Measurements from ENCODE around the gene FBXL17.

Gene FBXL17

DNA sequence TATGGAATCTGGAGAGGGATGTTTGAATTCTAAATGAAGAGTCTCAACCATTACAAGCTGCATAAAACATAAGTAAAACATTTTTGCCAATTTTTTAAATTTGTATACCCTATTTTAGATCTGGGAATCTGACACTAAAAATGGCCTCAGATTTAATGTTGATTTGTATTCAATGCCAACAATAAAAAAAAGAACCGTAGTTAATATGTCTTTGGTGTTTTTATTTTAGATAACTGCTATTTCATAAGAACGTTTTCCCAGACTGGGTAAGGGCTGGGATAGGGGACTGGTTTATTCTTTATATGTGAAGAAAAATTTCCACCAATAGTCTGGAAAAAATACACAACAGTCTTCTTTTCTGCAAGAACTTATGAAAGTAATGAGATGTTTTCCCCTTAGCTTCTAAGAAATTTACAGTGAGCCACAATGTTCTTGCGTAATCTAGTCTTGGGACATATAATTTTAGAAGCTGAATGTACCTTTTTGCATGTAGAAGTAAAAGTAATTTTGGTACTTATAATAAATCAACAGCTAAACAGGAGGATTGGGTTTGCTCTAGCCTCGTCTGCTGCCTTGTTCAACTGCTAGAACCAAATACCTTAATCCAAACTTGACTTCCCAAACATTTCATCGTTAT lies 466.6 kb downstream of the FBXL17 start:
- peak; percentile 4 for DNase-seq (ENCODE audit: low spot score)

DNA sequence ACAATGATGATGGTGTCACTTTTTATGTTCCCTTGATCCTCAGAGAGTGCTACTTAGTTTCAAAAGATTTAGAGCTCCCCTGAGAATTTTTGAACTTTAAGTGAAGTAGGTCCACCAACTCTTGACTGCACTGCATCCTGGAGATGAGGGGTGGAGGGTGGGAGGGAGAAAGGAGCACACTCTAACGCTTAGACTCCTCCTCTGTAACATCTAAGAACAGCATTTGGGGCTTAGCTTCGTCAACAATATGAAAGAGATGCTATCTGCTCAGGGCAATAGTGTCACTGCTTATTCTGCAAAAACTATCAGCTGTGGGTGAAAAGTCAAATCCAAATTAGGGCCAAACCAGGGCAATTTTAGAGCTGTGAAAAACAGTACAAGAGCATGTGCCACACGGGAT lies 468.4 kb downstream of the FBXL17 start:
- DNase-seq (ENCODE audit: low spot score), result no peak

DNA sequence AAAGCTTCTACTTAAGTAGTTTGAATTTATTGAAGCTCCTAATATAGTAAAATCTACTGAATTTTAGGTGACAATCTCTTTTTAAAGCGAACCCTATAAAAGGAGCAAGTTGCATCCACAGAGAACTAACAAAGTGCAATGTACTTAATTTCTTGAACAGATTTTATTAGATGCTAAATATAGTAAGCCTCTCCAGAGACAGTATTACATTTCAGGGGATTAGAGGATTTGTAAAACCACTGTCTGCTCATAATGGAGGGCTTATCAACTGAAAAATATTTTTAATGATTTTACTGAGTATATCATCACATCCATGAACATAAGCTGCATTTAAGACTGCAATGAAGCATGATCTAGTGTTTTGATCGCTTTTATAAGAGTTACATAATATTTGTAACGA lies 481.2 kb downstream of the FBXL17 start:
- no peak for DNase-seq (ENCODE audit: low spot score)

DNA sequence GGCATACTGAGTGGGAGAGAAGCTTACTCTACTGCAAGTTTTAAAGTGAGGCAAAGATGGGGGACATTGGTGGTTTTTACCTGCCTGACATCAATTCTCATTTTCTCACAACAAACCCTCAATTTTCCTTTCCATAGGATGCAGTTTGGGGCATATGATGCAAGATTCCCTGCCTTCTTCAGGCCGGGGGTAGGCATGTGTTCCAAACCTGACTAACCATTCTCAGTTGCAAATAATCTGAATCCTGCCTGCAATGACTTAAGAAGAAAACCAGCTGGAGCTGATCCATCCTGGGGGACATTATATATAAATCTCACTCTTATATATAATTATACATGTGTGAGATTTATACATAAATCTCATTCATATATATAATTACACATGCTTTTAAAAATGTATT lies 487.5 kb downstream of the FBXL17 start:
- DNase-seq (ENCODE audit: low spot score), result peak; percentile 27

DNA sequence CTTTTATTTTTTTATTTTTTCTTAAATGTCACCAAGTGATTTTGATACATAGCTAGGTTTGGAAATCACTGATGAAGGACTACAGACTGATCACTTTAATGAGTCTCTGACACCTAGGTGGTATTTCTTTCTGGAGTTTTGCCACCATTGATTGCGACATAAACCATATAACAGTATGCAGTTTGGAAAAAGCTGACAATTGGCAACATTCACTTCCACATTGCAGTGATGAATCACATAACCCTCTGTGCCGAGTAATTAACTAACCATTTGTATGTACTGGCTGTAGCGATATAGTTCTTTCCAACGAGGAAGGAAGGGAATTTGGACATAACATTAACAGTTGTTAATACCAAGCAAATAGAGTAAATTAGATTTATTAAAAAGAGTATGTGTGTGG lies 488.3 kb downstream of the FBXL17 start:
- DNase-seq (ENCODE audit: low spot score), result peak; percentile 62

DNA sequence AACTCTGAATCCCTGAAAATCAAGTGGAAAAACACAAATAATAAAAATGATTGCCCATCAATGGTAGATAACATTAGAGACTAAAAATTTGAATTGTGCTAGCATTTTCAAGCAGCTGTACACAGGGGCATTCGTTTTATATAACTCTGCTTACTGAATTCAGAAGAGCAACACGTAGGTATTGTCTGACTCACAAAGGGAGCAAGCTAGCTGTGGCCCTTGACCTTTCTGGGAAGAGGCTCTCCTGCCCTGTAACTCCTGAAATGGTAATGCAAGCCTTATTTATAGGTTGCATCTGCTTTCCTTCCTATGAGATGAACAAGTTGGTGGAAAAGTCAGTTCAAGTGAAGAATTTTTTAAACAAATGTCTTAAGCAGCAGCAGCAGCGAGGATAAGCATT lies 492.5 kb downstream of the FBXL17 start:
- no peak for DNase-seq (ENCODE audit: low spot score)

DNA sequence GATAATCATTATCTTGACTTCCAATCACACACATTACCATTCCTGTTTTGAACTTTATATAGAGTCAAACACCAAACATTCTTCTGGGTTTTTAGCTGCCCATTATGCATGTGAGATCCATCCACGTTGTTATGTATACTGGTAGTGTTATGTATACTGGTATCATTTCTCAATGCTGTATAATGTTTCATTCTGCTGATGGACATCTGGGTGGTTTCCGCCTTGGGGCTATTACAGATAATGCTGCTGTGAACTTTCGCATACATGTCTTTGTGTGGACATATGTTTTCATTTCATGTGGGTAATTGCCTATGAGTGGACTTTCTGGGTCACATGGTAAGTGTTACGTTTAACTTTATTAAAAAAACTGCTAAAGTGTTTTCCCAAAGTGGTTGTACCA lies 493.4 kb downstream of the FBXL17 start:
- no peak for DNase-seq (ENCODE audit: low spot score)

DNA sequence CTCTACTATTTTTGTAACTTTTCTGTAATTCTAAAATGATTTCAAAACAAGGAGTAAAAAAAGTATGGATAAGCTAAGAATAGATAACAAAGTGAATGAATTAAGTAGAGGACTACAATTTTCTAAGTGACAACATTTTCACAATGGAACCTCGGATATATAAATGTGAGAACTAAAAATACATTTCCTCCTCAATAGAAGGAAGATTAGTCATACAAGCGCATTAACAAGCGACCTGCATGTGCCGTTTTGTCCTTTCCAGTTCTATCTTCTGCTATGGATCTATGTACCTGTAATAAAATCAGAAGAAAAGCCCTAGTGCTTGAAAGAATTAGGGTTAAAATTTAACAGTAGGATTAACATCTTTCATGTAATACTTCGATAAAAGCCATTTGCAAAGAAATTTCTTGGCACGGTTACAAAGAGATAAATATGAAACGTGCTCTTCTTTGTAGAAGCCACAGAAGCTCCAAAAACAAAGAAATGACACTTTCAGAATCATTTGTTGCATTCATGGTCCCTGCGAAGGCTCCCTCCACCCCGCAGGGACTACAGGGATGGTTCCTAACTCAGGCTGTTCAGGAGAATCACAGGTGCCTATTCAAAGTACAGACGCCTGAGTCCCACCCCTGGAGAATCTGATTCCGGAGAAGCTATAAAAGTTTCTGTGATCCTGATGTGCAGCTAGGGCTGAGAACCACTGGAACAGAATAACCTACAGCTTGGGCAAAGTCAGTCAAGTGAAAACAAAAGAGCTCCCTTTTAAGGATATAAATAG lies 494.5 kb downstream of the FBXL17 start:
- no peak for DNase-seq (ENCODE audit: low spot score)

DNA sequence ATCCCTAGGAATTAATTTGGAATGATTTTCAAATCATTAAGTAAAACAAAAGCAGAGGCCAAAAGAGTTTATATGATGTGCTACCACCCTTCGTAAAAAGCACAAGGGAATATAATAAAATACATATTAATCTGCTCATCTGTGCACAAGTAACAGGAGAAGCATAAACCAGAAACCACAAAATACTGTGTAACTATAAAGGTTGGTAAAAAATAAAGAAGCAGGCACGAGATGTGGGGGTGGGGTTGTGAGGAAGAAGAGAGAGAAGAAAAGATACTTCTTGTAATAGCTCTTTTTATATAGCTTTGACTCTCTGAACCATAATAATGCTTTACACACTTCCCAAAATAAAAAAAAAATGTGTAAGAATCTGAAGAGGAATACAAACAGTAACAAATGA lies 496.3 kb downstream of the FBXL17 start:
- DNase-seq (ENCODE audit: low spot score), result no peak

DNA sequence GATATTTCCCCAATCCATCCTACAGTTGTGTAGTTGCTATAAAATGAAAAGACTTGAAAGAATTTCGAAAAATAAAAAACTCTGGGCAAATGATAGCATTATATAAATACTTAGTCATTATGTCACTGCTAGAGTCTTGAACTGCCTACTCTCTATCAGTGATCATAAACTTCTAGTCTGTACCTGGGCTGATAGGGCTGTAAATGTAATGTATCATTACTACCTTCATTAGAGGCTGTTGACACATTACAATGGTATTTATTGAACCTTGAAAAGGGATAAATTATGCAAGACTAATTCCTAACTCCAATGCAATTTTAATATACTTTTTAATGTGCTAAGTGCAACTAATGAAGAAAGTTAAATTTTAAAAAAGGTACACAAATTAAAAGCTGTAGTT lies 497.0 kb downstream of the FBXL17 start:
- no peak for DNase-seq (ENCODE audit: low spot score)

DNA sequence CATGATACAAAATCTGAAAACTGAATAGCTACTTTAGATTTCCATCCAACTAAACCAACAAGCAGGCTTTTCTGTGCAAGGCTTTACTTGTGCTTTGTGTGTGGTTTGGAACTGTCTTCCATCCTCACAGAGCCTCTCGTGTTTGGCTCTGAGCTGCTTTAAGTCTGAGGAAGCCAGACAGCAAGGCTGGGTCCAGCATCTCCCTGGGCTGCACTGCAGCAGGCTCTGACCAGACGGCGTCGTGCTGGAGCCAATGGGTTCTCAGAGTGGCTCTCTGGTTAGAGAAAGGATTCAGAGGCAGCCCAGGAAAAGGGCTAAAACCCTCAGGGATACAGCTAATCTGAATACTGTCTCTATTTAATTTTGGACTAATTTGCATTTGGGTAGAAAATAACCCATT lies 503.2 kb downstream of the FBXL17 start:
- DNase-seq (ENCODE audit: low spot score), result peak; percentile 12

DNA sequence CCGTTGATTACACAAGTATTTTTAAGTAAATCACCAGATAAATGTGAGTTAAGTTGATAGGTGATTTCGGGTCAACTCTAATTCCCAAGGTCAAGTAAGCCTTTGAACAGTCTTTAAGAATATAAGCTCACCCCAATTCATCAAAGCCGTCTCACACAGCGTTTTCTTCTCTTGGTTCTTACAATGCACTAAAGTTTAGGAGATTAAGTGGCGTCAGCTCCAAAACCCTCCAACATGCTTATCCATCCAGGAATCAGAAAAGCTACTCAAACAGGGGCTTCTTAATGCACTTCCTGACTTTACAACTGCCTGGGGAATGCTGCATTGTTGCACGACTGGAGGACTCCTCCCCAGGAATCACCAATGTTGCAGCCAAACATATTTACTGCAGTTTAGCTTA lies 505.0 kb downstream of the FBXL17 start:
- DNase-seq (ENCODE audit: low spot score), result no peak

DNA sequence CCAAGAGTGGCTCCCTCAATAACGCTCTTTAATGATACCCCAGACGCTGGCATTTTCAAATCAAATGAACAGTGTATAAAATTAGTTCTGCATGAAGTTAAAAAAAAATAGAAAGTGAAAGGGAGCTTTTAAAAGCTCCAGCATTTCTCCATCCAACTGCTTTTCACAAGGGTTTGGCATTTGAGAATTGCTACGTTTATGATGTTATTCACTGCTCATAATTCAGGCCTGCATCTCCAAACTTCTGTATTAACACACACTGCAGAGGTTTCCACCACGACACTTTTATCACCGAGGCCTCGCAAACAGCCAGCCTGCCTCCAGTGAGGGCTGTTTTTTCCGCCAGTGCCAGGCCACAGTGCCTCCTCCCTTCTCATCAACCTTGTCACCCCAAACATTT lies 505.6 kb downstream of the FBXL17 start:
- peak; percentile 32 for DNase-seq (ENCODE audit: low spot score)

DNA sequence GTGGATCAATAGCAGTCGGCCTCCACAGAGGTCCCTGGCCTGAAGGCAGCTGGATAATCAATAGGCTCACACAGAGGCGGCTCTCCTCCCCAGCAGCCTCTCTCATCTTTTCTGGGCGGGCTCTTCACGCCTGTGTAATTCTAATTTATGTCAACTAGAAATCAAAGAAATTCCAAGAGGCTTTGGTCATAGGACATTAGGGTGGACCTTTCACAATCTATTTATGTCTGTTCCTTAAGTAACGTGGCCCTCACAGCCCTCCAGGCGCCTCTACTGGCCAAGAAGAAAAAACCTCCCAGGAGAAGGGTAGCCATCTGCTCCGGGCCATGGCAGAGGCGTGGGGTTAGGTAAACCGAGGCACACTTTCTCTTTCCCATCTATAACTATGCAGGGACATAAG lies 506.1 kb downstream of the FBXL17 start:
- DNase-seq (ENCODE audit: low spot score), result peak; percentile 89

DNA sequence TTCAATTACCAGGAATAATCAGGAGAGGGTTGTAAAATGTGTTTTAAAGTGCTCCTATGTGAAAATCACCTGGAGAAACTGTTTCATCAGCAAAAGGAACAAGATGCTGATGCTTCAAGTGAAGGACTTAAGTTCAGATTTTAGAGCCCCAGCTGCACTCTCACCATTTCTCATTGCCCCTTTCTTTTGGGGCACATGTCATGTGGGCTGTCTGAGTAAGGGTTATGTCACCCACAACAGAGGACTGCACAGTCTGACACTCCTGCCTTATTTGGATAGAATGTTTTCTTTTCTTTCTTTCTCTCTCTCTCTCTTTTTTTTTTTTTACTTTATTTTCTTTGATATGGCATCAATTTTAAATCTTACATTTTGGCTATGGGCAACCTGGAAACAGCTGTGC lies 507.1 kb downstream of the FBXL17 start:
- DNase-seq (ENCODE audit: low spot score), result peak; percentile 33

DNA sequence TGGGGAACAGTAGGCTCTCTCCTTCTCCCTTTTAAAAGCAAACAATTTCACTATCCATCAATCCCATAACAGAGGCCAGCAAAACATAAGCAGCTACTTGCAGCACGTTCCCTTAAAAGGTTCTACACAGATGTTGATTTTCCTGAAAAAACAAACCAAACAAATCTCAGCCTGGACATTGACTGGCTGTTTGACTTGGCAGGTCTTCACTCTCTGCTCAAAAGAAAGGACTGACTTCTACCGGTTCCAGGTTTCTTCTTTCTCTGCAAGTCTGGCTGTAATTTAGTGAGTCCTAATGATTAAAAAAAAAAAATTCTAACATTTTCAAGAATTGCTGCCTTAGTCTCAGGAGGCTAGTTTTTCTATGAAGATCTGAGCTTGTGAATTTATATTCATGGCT lies 508.0 kb downstream of the FBXL17 start:
- no peak for DNase-seq (ENCODE audit: low spot score)

DNA sequence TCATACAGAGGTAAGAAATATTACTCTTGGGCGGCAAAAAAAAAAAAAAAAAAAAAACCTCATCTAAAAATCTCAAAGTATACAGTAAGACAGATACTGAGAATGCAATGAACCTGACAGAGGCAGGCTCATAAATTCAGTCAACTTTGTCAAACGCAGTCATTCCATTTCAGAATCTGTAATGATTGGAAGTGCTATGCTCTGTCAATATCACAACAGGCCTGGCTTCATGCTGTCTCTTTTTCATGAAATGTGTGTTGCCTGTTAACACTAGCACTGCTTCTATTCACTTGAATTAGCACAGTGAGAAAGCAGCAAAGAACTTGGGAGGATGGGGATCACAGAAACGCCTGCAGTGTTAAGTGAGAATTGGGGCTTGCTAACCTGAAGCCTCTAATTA lies 510.9 kb downstream of the FBXL17 start:
- no peak for DNase-seq (ENCODE audit: low spot score)

DNA sequence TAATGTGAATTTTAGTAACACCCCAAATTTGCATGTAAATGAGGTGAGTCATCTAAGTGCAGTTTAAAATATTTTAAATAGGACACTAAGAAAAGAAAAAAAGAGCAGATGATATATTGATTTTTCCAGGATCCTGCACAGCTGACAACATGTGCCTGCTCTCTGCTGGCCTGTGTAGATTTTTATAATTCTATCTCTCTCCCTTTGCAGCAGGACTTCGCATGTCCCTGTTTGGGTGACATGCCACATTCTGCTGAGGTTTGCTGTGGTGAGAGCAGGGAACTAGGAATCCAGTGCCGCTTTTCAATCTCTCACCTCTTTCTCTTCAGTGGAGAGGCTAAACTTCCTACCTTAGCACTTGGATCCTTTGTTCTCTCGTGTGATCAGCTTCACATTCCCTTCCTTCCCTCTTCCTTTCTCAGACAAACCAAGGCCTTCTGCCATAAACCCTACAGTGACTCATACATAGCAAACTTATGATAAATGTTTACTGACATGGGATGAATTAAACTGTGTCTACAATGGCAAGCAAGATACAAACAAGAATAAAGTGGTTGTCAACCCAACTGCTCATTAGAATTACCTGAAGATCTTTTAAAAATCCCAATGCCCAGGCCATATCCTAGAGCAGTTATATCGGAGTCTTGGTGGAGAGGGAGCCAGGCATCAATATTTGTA lies 512.3 kb downstream of the FBXL17 start:
- peak; percentile 77 for DNase-seq (ENCODE audit: low spot score)

DNA sequence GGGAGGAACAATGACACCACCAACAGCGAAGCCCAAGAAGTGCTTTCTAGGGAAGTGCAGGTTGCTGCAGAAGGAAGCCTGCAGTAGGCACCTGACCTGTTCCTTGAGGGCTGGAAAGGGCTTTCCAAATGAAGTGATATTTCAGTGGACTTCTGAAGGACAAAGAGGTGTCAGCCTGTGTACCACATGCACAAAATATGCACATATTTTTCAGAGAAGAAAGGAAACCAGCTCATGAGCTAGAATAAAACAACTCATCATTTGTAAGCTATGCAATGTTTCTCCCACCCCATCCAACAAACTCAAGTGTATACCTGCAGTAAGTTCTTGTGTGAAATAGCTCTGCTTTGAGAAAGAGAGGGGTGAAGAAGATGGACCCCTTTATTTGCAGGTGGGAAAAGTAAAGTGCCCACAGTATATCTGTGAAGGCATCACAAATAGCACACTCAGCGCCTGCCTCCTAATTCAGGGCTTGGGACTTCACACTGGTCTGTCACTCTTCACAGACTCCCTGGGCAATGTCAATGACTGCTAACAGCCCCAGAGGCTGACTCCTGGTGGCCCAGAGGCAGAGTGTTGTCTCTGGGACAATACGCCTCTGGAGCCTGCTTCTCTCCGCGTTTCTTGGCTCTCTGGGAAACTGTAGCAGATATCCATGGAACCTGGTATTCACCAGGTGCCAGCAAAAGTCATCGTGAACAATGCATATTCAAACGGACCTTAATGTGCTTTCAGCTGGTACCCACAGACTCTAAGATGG lies 513.1 kb downstream of the FBXL17 start:
- DNase-seq (ENCODE audit: low spot score), result peak; percentile 28

DNA sequence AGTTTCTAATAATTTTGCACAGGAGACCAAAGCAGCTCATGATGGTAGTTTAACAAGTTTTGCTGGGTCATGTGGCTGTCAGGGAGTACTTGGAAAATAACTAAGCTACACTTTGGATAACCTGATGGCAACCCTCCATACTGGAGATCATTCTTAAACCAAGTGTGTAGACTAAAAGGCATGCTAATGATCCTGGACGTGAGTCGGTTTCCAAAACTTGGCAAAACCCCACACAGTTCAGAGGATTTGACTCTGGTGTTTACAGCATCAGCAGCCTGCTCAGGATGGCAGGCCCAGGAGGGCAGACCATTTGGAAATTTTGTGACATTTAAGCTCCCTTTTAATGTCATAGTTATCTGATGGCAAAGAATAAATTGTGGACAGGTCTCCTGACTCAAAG lies 514.6 kb downstream of the FBXL17 start:
- no peak for DNase-seq (ENCODE audit: low spot score)

DNA sequence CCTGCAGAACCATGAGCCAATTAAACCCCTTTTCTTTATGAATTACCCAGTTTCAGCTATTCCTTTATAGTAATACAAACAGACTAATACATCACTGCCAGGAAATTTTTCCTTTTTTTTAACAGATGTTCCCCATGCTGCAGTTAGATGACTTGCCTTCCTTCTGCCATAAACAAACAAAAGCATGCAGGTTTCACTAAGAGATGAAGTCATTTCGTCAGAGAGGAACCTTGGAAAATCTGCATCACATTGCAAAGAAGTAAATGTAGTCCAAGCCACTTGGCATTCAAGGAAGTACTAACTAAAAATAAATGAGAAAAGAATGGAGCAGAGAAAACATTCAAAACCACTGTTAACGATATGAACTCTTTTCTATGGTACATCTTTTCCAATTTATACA lies 517.1 kb downstream of the FBXL17 start:
- DNase-seq (ENCODE audit: low spot score), result peak; percentile 43

DNA sequence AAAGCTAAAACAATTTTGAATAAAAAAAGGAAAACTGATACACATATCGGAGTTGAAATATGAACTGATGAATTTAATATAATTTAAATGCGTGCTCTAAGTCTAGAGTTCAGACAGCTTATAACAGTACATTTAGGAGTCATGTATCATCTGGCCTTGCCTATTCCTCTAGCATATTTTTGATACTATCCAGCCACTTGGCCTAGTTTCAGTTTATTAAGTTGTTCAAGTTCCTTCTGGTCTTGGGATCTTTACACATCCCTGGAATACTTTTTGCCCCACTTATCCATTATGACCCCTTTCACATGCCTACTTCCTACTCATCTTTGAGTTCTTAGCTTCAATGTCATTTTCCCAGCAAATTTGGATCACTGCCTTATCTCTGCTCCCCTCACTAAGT lies 518.8 kb downstream of the FBXL17 start:
- DNase-seq (ENCODE audit: low spot score), result no peak

DNA sequence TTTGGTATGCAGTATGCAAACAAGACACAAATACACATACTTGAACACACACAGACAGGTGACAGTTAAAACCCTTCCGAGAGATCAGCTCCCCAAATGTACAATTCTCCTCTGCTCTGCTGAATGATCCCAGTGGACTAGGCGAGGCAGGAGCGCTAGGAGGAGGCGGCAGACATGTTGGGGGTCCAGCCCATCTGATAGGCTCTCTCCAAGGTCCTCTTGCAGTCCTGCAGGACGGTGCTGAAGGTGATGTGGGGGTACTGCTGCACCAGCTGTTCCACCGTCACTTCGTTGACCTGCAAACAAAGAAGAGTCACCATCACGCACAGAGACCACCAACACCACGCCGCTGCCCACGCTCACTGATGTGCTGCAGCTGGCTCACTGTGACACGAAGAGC lies 520.3 kb downstream of the FBXL17 start:
- DNase-seq (ENCODE audit: low spot score), result no peak
